GM13976 (cell line): ENCODE data around the gene NRBP1.

Source experiments
- DNase-seq: peaks from one replicate; pipeline ENCODE4 v3.0.0; 2012; ENCODE audit warnings: low spot score
- in situ Hi-C: fragments of 300-500 bp; cut with MboI; formaldehyde crosslinking; loops from one replicate; pipeline ENCODE4 v1.12.0; 2022; ENCODE audit warnings: low sequenced_read_pairs, mixed read lengths, inconsistent platforms; ENCODE audit not compliant: unreplicated experiment
- TF ChIP-seq, protein P1 (sequence below): IDR thresholded peaks from 2 replicates; pipeline ENCODE4 v1.5.1; 2012; ENCODE audit warnings: borderline replicate concordance, mild to moderate bottlenecking; ENCODE audit not compliant: insufficient read depth; ENCODE audit errors: extremely low read depth, missing control alignments, control extremely low read depth

The NRBP1 gene

DNA sequence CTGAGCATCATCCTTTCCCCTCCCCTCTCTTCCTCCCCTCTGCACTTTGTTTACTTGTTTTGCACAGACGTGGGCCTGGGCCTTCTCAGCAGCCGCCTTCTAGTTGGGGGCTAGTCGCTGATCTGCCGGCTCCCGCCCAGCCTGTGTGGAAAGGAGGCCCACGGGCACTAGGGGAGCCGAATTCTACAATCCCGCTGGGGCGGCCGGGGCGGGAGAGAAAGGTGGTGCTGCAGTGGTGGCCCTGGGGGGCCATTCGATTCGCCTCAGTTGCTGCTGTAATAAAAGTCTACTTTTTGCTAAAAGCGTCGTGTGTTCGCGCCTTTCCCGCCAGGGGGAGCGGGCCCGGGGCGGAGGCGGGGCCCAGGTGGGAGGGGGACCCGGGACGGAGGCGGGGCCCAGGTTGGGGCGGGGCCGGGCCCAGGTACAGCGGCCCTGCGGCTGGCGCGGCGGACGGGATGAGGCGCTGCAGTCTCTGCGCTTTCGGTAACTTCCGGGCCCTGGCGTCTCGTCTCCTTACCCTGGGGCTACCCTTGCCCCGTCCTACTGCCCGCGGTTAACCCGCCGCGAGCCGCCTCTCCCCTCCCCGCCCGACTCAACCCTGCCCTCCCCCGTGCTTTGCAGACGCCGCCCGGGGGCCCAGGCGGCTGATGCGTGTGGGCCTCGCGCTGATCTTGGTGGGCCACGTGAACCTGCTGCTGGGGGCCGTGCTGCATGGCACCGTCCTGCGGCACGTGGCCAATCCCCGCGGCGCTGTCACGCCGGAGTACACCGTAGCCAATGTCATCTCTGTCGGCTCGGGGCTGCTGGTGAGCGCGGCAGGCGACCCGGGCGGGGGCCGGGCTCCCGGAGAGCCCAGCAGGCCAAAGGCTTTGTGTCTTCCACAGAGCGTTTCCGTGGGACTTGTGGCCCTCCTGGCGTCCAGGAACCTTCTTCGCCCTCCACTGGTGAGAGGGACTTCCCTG is 13.8 kb downstream of the NRBP1 start, which contains the start of gene KRTCAP3:
TSS of gene KRTCAP3 (plus strand) at position 424 of the 962 bp plus-strand sequence. CDS start at position 456, 32 bp downstream.
- peak; percentile 76 for DNase-seq
- in situ Hi-C loops: no loop called here

DNA sequence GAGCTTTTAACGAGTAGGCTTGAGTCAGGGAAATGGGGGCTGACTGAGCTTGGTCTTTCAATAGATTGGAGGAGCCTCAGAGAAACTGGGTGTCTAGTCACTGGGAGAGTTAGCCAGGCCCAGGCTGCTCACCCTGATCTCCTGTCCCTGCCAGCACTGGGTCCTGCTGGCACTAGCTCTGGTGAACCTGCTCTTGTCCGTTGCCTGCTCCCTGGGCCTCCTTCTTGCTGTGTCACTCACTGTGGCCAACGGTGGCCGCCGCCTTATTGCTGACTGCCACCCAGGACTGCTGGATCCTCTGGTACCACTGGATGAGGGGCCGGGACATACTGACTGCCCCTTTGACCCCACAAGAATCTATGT is 14.5 kb downstream of the NRBP1 start:
- TF ChIP-seq, protein P1, sequence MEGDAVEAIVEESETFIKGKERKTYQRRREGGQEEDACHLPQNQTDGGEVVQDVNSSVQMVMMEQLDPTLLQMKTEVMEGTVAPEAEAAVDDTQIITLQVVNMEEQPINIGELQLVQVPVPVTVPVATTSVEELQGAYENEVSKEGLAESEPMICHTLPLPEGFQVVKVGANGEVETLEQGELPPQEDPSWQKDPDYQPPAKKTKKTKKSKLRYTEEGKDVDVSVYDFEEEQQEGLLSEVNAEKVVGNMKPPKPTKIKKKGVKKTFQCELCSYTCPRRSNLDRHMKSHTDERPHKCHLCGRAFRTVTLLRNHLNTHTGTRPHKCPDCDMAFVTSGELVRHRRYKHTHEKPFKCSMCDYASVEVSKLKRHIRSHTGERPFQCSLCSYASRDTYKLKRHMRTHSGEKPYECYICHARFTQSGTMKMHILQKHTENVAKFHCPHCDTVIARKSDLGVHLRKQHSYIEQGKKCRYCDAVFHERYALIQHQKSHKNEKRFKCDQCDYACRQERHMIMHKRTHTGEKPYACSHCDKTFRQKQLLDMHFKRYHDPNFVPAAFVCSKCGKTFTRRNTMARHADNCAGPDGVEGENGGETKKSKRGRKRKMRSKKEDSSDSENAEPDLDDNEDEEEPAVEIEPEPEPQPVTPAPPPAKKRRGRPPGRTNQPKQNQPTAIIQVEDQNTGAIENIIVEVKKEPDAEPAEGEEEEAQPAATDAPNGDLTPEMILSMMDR: no peak
- in situ Hi-C loops: no loop called here
- peak; percentile 37 for DNase-seq

More for the DNA sequence above, 13.8 kb downstream of the NRBP1 start, which contains the start of gene KRTCAP3:
- TF ChIP-seq, protein P1: peak; percentile 20

DNA sequence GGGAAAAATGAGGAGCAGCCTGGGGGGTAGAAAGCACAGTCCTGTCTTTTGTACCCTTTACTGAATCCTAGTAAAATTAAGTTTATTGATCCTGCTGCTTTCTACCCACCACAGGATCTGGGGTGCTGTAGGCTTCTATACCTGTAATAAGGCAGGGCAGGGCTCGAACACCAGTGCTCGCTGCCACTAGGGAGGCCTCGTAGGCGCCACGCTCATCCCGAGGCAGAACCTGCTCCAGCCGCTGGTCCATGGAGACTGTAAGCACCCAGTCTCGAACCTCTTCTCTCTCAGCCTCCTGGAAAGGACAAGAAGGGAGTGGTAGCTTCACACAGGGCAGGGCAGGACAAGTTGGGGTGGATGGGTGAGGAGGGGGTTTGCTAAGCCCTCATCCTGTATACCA is 16.7 kb downstream of the NRBP1 start:
- in situ Hi-C loops: no loop called here
- DNase-seq: no peak
- TF ChIP-seq, protein P1: no peak

DNA sequence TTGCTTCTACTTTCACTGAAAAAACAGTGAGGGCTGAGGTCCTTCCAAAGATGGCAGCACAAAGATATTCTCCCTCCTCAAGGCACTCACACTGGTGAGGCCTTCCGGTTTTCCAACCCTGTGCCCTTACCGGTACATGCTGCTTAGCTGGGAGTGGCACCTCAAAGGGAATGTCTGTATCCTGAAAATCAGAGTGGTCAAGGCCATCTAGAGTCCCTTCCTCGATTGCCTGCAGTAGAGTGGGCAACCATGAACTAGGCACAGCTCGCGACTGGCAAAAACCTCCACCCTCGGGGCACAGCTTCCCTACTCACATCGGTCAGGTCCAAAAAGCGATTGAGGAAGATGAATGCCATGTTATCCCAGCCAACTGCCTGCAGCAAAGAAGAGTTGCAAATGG is 17.2 kb downstream of the NRBP1 start:
- TF ChIP-seq, protein P1: no peak
- in situ Hi-C loops: no loop called here
- DNase-seq: no peak

DNA sequence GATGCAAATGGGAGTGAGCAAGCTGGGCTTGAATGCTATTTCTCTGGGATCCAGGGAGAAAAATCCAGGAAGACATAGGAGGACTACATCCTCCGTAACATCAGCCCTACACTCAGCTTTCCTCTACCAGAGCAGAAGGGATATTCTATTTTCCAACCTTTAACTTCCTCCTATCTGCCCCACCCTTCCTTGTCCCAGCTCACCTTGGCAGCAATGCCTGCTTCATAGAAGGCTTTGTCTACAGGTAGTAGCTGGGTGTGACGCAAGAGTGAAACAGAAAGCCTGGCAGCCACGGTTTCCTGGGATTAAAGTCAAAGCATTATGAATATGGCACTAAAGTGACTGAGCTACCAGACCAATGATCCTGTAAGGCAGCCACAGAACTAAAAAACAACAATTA is 17.6 kb downstream of the NRBP1 start:
- DNase-seq: no peak
- in situ Hi-C loops: no loop called here
- TF ChIP-seq, protein P1: no peak

DNA sequence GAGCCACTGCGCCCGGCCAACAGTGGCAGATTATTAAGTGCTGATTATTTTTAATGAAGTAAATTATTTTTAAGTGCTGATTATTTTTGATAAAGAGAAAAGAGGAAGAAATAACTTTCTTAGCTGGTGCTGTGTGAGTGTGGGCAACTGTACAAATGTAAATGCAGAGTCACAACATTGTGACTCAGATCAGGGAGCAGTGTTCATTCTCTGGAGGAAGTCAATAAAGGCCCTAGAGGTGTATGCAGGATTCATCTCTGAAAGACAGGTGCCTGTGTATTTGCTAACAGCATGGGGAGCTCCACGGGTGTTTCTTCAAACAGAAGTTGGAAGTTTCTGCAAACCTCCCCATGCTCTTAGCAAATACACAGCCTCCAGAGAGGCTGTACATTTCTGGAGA is 19.9 kb downstream of the NRBP1 start:
- in situ Hi-C loops: no loop called here
- DNase-seq: no peak
- TF ChIP-seq, protein P1: no peak

DNA sequence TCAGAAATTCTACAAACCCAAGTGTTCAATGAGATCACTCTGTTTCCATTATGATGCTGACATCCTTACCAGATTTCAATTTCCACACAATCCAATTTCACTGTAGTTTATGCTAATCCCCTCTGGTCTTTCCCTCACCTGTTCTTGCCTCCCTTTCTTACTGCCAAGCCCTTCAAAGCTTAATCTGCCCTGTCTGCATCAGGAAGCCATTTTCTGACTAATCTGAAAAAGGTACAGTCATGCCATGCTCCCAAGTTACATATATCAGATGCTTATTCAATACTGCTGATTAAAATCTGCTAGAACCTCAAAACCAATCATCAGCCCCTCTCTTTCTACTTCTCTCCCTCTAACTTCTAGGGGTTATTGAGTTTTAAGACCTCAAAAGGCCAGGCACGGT is 22.7 kb downstream of the NRBP1 start:
- DNase-seq: no peak
- in situ Hi-C loops: no loop called here
- TF ChIP-seq, protein P1: no peak
